ENCODE measurements around the gene FLVCR2.

- TF ChIP-seq, protein P1, sequence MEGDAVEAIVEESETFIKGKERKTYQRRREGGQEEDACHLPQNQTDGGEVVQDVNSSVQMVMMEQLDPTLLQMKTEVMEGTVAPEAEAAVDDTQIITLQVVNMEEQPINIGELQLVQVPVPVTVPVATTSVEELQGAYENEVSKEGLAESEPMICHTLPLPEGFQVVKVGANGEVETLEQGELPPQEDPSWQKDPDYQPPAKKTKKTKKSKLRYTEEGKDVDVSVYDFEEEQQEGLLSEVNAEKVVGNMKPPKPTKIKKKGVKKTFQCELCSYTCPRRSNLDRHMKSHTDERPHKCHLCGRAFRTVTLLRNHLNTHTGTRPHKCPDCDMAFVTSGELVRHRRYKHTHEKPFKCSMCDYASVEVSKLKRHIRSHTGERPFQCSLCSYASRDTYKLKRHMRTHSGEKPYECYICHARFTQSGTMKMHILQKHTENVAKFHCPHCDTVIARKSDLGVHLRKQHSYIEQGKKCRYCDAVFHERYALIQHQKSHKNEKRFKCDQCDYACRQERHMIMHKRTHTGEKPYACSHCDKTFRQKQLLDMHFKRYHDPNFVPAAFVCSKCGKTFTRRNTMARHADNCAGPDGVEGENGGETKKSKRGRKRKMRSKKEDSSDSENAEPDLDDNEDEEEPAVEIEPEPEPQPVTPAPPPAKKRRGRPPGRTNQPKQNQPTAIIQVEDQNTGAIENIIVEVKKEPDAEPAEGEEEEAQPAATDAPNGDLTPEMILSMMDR (IDR thresholded peaks at IDR 0.05): no peak
- TF ChIP-seq POLR2A (IDR thresholded peaks at IDR 0.05): no peak
- no peak for TF ChIP-seq EP300 (IDR thresholded peaks at IDR 0.05)
These were observed 53.0 kb downstream of the FLVCR2 start for GRCh38 chr14:75631453-75631831.
